ENCODE results near the gene MRPS12. TPM values are rescaled to one million over a fixed set of nuclear protein-coding genes. Genes with fewer than 3 reads are reported as not detected.
A peak's percentile ranks its signal among the peaks of the same experiment; 100 is the strongest.
"Not testable (repeated sequence)": the region's sequence is repeated elsewhere in the genome, so short reads cannot be mapped to it uniquely, and the experiment has no call there.

The MRPS12 gene
- total RNA-seq, 1 donor from 2014 or later, result 13.1 TPM

- not testable (repeated sequence) for DNase-seq
Measured at GRCh38 chr19:38941466-38941865, 10.7 kb downstream of the MRPS12 start.

- no peak for DNase-seq
Measured at GRCh38 chr19:38941979-38942378, 11.2 kb downstream of the MRPS12 start.

GRCh38 chr19:38942471-38943181 is 11.9 kb downstream of the MRPS12 start:
- no peak for DNase-seq

- no peak for DNase-seq
Measured at GRCh38 chr19:38944981-38945506, 14.3 kb downstream of the MRPS12 start.

GRCh38 chr19:38945562-38946228 is 15.0 kb downstream of the MRPS12 start:
- no peak for DNase-seq

- no peak for DNase-seq
Measured at GRCh38 chr19:38946229-38947010, 15.7 kb downstream of the MRPS12 start.

- DNase-seq, result peak; percentile 82
Measured at GRCh38 chr19:38949580-38950367, 19.0 kb downstream of the MRPS12 start.

- no peak for DNase-seq
Measured at GRCh38 chr19:38951187-38951586, 20.4 kb downstream of the MRPS12 start.

GRCh38 chr19:38952395-38953165 is 21.8 kb downstream of the MRPS12 start:
- no peak for DNase-seq

GRCh38 chr19:38953677-38954076 is 22.9 kb downstream of the MRPS12 start:
- DNase-seq, result no peak

- no peak for DNase-seq
Measured at GRCh38 chr19:38956264-38956663, 25.5 kb downstream of the MRPS12 start.

GRCh38 chr19:38958301-38958700 is 27.6 kb downstream of the MRPS12 start:
- DNase-seq, result no peak

GRCh38 chr19:38959618-38960017 is 28.9 kb downstream of the MRPS12 start:
- no peak for DNase-seq

GRCh38 chr19:38964738-38965137 is 34.0 kb downstream of the MRPS12 start:
- no peak for DNase-seq

GRCh38 chr19:38966149-38966548 is 35.4 kb downstream of the MRPS12 start:
- DNase-seq, result not testable (repeated sequence)

- DNase-seq, result no peak
Measured at GRCh38 chr19:38970664-38971532, 40.2 kb downstream of the MRPS12 start.

- DNase-seq, result no peak
Measured at GRCh38 chr19:38971672-38972071, 40.9 kb downstream of the MRPS12 start.

- DNase-seq, result no peak
Measured at GRCh38 chr19:38974624-38975213, 44.0 kb downstream of the MRPS12 start.

- peak; percentile 66 for DNase-seq
Measured at GRCh38 chr19:38975214-38975860, 44.6 kb downstream of the MRPS12 start, which contains the start of gene FBXO17. Gene FBXO17, minus strand, starts transcription at chr19:38975742. Its CDS starts 25,423 bp downstream, at chr19:38950319.

Data from occipital lobe (tissue), 2 donors.